GM21360 (cell line): ENCODE measurements around the gene ADRA2B.
"Not testable (repeated sequence)": the region's sequence is repeated elsewhere in the genome, so short reads cannot be mapped to it uniquely, and the experiment has no call there.

Experiments used
- ATAC-seq: cut with Tn5 transposase; IDR thresholded peaks from one replicate; pipeline ENCODE4 v1.9.1; 2021; ENCODE audit warnings: mild to moderate bottlenecking, moderate library complexity; ENCODE audit not compliant: unreplicated experiment

ADRA2B gene

GRCh38 chr2:96091141-96091710, 25.1 kb downstream of the ADRA2B start:
- no peak for ATAC-seq

- ATAC-seq = no peak
Observed at GRCh38 chr2:96090196-96090926, 26.0 kb downstream of the ADRA2B start.

GRCh38 chr2:96089356-96090195, 26.8 kb downstream of the ADRA2B start:
- no peak for ATAC-seq

GRCh38 chr2:96088340-96089335, 27.7 kb downstream of the ADRA2B start:
- no peak for ATAC-seq

GRCh38 chr2:96087130-96087529, 29.2 kb downstream of the ADRA2B start:
- ATAC-seq = no peak

GRCh38 chr2:96085541-96086355, 30.6 kb downstream of the ADRA2B start:
- no peak for ATAC-seq

GRCh38 chr2:96084858-96085518, 31.4 kb downstream of the ADRA2B start:
- ATAC-seq = not testable (repeated sequence)

GRCh38 chr2:96083989-96084857, 32.1 kb downstream of the ADRA2B start:
- ATAC-seq = no peak

GRCh38 chr2:96083064-96083939, 33.1 kb downstream of the ADRA2B start:
- ATAC-seq = no peak

- no peak for ATAC-seq
Observed at GRCh38 chr2:96082211-96083063, 33.9 kb downstream of the ADRA2B start.

GRCh38 chr2:96081042-96081441, 35.3 kb downstream of the ADRA2B start:
- ATAC-seq = no peak

- no peak for ATAC-seq
Observed at GRCh38 chr2:96075199-96075771, 41.1 kb downstream of the ADRA2B start.

GRCh38 chr2:96074156-96074555, 42.2 kb downstream of the ADRA2B start:
- no peak for ATAC-seq

- ATAC-seq = no peak
Observed at GRCh38 chr2:96073170-96073775, 43.1 kb downstream of the ADRA2B start.

- no peak for ATAC-seq
Observed at GRCh38 chr2:96072746-96073145, 43.6 kb downstream of the ADRA2B start.
